DMS53 (cell line): ENCODE data around the gene MACROH2A2.
"Not testable (repeated sequence)": the region's sequence is repeated elsewhere in the genome, so short reads cannot be mapped to it uniquely, and the experiment has no call there.

Experiments
- DNase-seq: peaks from one replicate; lab custom pipeline; 2025; lab: John Stamatoyannopoulos, UW

The MACROH2A2 gene

GRCh38 chr10:70101068-70101562 lies 48.5 kb downstream of the MACROH2A2 start:
- not testable (repeated sequence) for DNase-seq

DNA sequence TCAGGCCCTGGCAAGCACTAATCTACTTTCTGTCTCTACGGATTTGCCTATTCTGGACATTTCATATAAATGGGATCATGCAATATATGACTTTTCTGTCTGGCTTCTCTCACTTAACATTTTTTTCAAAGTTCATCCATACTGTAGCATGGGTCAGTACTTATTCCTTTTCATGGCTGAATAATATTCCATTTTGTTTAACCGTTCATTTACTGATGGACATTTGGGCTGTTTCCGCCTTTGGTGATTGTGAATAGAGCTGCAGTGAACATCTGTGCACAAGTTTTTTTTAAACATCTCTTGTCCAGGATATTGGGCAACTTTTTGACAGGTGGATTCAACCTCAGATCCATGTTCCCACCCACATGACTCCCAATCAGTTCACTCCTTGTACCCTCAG lies 49.0 kb downstream of the MACROH2A2 start:
- no peak for DNase-seq

DNA sequence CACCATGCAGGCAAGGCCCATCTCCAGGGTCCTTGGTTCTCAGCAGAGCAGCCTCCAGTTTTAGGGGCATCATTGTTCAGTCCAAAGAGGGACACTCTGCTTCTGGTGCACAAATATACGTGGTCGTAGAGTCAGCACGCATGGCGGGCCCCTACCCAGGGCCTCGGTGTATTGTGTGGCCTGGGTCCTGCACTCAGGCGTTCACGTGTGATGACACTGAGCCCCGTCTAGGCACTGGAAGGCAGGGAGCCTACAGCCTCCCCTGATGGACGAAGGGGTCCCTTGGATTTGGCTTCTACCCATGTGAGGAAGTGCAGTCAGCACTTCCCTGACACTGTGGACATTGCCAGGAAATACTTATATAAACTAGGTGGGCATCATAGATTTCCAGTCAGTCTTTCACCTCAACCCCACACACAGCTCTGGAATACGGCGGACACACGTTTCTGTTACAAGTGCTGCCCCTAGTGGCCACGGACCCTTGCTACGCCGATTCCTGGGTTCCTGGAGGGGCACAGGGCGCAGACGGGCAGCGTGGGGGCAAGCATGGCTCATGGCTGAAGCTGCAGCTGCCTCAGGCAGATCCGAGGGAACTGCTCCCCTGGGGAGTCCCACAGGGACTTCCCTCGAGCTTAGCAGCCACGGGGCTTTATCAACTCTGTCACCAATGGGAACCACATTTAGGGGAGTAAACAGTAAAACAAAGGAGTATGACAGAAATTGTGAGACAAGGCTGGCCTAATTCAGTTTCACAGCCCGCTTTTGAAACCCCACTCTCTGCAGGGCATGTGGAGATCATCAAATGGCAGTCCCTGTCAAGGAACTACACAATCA lies 54.5 kb downstream of the MACROH2A2 start:
- peak; percentile 37 for DNase-seq

DNA sequence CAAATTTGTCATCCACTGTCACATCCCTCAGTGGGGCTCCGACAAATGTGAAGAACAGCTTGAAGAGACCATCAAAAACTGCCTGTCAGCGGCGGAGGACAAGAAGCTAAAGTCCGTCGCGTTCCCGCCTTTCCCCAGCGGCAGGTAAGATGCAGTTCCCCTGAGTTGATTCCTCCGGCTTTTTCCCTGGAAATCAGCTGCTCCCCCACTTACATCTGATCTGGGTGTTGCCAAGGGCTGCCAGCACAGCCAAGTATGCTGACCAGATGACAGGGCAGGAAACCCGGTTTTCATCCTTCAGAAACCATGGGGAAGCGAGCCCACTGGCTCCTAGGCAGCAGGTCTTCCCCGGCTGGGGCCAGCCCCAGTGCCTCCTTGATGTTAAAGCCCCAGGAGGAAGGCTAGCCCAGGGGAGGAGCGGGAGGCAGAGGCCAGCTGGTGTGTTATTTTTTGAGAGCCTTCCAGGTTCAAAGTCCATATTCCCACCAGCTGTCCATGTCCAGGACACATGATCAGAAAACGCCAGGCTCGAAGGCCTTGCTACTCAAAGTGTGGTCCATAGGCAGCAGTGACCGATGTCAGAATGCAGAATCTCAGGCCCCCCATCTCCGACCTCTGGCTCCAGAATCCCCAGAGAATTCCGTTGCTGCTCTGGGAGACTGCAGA lies 56.6 kb downstream of the MACROH2A2 start:
- DNase-seq, result peak; percentile 92

DNA sequence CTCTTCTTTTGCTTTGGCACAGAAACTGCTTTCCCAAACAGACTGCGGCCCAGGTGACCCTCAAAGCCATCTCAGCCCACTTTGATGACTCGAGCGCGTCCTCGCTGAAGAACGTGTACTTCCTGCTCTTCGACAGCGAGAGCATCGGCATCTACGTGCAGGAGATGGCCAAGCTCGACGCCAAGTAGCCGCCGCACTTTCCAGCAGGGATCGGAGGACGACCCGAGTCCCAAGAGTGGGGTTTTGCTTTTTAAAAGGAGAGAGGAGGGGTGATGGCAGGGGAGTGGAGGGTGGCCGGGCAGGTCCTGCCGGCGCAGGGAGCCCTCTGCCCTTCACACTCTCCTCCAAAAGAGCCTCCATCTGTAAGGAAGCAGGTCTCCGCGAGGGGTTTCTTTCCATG lies 58.9 kb downstream of the MACROH2A2 start:
- DNase-seq, result no peak

GRCh38 chr10:70112071-70112470 lies 59.4 kb downstream of the MACROH2A2 start:
- DNase-seq, result no peak

DNA sequence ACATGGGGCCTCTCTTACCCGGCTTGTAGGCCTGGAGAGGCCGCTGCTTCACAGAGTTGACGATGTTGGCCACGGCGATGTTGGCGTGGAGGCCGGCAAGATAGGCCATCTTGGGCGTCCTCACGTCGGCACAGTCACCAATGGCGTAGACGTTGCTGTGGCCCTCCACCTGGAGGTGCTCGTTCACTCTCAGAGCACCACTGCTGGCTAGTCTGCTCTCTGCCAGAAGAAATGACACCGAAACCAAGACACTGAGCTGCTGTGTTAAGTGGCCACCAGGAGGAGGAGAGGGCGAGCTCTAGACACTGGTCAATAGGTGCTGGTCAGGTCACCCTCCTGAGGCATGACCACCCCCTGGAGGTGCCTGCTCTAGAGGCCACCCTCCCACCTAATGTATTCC lies 62.3 kb downstream of the MACROH2A2 start:
- DNase-seq, result no peak

- DNase-seq, result peak; percentile 81
Measured at GRCh38 chr10:70115948-70116682, 63.5 kb downstream of the MACROH2A2 start.

DNA sequence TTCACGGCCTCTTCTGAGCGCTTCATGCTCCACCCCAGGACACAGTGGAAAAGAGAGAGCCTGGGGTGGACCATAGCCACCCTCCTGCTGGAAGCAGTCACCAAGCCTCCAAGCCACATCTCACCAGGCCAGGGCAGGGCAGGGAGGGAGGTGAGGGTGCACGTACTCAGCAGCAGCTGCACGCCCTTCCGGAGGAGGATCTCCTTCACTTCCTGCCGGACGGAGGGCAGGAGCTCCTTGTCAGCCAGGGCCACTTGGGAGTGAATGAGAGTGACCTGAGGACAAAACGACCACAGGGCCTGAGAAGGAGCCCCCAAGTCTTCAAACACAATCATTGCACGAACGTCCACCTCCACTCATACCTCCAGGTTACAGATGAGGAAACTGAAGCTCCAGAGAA lies 65.0 kb downstream of the MACROH2A2 start:
- DNase-seq, result no peak

DNA sequence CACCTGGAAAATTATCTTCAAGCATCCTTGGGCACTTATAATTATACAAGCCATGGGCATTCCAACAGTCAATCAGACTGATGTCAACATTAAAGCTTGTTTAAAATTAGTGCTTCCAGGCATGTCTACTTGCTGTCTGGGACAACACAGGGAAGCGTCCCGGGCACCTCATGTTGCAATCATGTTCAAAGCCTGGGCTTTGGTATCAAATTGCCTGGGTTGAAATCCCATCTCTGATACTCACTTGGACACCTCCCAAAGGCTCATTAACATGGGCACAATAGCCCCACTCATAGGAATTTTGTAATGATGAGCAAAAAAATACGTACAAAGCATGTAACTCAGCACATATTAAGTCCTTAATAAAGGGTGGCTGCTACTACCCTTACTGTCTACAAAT lies 65.5 kb downstream of the MACROH2A2 start:
- DNase-seq, result no peak

DNA sequence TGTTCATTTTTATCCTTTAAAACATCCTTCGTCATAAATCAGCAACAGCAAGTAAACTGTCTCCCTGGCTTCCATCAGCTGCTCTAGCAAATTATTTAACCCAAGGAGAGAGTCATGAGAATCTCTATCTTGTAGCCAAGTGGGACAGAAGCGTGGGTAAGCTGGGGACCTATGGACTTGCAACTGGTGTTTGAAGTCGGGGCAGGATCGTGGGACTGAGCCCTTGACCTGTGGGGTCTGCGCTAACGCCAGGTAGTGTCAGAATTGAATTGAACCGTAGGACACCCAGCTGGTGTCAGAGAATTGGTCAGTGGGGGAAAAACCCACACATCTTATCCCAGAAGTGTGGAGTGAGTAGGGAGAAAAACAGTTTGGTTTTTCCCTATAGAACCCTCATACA lies 66.6 kb downstream of the MACROH2A2 start:
- DNase-seq, result no peak

DNA sequence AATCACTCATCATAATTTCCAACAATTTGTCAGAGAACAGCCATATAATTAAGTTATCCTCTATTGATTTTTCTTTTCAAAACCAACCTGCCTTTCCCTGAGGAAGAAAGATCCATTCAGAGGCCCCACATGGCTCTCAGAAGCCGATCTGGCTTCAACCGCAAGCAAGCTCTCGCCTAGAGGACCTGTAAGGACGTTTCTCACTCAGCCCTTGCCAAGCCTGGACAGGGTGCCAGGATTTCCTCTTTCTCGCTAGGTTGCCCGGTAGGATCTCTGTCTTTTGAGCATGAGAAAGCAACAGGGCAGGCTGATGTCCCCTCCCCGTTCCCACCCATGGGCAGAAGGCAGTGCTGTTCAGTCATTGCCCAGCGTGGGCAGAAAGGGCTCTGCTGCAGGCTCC lies 67.0 kb downstream of the MACROH2A2 start:
- DNase-seq, result no peak

GRCh38 chr10:70120417-70120816 lies 67.8 kb downstream of the MACROH2A2 start:
- no peak for DNase-seq

DNA sequence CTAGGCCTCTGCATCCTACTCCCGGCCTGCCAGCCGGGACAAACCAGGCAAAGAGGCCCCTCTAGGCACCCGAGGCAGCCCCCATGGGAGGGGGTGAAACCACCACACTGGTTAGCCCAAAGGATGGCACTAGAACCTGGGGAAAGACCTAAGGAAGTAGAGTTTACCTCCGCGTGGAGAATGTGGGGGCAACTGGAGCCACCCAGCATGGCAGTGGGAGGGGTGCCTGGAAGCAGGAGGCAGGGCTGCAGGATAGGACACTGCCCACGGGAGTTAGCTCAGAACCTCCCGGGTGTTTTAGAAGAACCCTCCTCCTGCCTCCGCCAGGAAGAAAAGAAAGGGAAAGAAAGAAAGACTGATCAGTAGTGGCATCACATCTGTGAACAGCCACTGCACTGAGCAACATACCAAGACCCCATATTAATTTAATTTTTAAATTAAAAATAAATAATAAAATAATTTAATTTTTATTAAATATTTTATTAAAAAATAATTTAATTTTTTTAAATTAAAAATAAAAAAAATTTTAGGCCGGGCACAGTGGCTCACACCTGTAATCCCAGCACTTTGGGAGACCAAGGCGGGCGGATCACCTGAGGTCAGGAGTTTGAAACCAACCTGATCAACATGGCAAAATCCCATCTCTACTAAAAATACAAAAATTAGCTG lies 68.8 kb downstream of the MACROH2A2 start:
- no peak for DNase-seq

DNA sequence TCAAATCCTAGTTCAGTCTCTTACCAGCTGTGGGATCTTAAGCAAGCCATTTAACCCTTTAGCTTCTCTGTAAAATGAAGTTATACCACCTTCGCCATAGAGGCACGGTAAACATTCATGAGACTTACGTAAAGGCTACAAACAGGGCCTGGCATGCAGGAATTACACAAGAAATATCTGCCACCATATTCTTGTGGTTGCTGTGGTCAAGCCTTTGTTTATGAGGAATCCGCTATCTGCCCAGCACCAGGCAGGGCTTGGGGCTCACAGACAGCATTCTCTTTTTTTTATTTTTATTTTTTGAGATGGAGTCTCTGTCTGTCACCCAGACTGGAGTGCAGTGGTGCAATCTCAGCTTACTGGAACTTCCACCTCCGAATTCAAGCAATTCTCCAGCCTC lies 70.1 kb downstream of the MACROH2A2 start:
- no peak for DNase-seq

GRCh38 chr10:70123166-70123565 lies 70.5 kb downstream of the MACROH2A2 start:
- not testable (repeated sequence) for DNase-seq

DNA sequence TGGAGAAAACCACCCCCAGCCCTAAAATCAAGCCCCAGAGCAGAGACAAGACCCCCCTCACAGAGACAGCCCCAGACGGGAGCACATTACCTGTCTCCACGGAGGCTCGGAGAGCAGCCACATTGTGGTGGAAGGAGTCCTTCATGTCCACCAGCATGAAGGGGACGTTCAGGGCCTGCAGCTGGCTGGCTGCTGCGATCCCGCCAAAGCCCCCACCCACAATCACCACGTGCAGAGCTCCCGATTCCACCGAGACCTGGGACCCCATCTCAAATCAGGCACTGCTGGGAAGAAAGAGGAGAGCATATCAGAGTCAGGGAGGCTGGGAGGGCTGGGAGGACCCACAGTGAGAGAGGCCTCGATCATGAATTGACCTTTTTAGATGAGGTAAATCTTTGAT lies 71.2 kb downstream of the MACROH2A2 start:
- no peak for DNase-seq

- no peak for DNase-seq
Measured at GRCh38 chr10:70124415-70124814, 71.8 kb downstream of the MACROH2A2 start.

DNA sequence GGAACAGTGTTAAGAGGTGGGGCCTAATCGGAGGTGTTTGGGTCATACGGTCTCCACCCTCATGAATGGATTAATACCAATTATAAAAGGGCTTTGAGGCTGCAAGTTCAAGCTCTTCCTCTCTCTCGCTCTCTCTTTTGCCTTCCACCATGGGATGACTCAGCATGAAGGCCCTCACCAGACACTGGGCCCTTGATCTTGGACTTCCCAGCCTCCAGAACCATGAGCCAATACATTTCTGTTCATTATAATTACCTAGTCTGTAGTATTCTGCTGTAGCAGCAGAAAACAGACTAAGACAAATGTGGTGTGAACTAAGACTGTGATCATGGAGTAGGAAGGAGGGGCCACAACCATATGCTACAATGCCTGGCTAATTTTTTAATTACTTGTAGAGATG lies 72.3 kb downstream of the MACROH2A2 start:
- no peak for DNase-seq

DNA sequence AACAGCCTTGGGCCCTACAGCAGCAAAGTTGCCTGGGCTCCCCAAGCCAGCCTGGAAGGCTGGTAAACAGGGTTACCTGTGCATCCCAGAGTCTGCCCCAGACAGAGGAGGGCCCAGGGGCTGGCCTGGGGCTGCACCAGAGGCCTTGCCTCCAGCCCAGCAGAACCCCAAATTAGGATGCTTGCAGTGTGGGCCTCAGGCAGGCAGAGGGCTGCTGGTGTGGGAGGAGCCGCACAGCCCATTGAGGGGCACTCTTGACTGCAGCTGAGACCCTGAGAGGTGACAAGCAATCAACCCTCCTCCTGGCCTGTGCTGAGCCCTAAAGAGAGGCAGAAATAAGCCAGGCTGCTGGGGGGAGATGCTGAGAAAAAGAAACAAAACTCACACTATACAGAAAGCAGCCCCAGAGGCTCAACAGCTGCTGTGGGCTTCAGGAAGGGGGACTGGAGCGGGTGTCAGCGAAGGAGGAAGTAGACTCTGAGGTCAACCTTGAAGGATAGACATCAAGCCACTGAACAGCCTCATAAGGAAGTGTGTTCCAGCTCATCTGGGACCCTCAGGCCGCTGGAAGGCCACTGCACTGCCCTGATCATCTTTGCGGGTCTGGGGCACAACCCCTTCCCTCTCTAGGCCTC lies 73.4 kb downstream of the MACROH2A2 start:
- no peak for DNase-seq

- no peak for DNase-seq
Measured at GRCh38 chr10:70126700-70127395, 74.2 kb downstream of the MACROH2A2 start.
